Activated B cell treated with CpG ODN at 0.5 μM for 24 hours (primary cell): Measurements from ENCODE around the gene PPP6R2. TPM values are rescaled to one million over a fixed set of nuclear protein-coding genes. Genes with fewer than 3 reads are reported as not detected.

Experiments
- ATAC-seq: fragments of 200-7000 bp; cut with Tn5 transposase; one replicate; pipeline ENCODE4 v1.10.0; 2021; ENCODE audit warnings: low read depth, mild to moderate bottlenecking, moderate library complexity
- CTCF ChIA-PET: fragments of 350-600 bp; sonication (Branson Sonifier 250); formaldehyde crosslinking; loops from one replicate; lab custom pipeline; 2021; ENCODE audit warnings: antibody characterized with exemption; lab: Charles Lee
- POLR2A ChIA-PET: fragments of 350-600 bp; sonication (Branson Sonifier 250); formaldehyde crosslinking; loops from one replicate; lab custom pipeline; 2021; ENCODE audit warnings: antibody characterized with exemption; lab: Charles Lee
- DNase-seq: peaks from one replicate; pipeline ENCODE4 v3.0.0; 2022
- H3K27ac Mint-ChIP-seq: one replicate; pipeline ENCODE4 v1.8.0; 2020; ENCODE audit warnings: mixed read lengths
- H3K27me3 Mint-ChIP-seq: one replicate; pipeline ENCODE4 v1.8.0; 2021; ENCODE audit warnings: mixed read lengths
- H3K36me3 Mint-ChIP-seq: one replicate; pipeline ENCODE4 v1.8.0; 2021; ENCODE audit warnings: low read depth, mixed read lengths
- H3K4me1 Mint-ChIP-seq: one replicate; pipeline ENCODE4 v1.8.0; 2021; ENCODE audit warnings: mixed read lengths
- H3K4me3 Mint-ChIP-seq: one replicate; pipeline ENCODE4 v1.8.0; 2020; ENCODE audit warnings: mild to moderate bottlenecking, mixed read lengths
- H3K9me3 Mint-ChIP-seq: one replicate; pipeline ENCODE4 v1.8.0; 2020; ENCODE audit warnings: mixed read lengths
- CTCF ChIP-seq: fragments of 200-600 bp; IDR thresholded peaks from one replicate; pipeline ENCODE4 v1.8.0; 2022; ENCODE audit warnings: antibody characterized with exemption, mild to moderate bottlenecking
- intact Hi-C: fragments of 100-400 bp; cut with micrococcal nuclease; formaldehyde crosslinking; loops from one replicate; pipeline ENCODE4 v1.15.1; 2024
- total RNA-seq: library from RNA; stranded (reverse); gene quantifications from 2 replicates; pipeline ENCODE4 v1.2.3, GENCODE V29; 2022

PPP6R2 gene
- total RNA-seq, 1 donor from 2014 or later, result 77.3 TPM

GRCh38 chr22:50356186-50356585 is 13.1 kb downstream of the PPP6R2 start:
- peaks cover 43% of the 10 kb centered on the region for H3K36me3 Mint-ChIP-seq
- ChIA-PET POLR2A (no interaction called here), CTCF (no interaction called here)

GRCh38 chr22:50357222-50357621 is 14.1 kb downstream of the PPP6R2 start:
- H3K27me3 Mint-ChIP-seq, result no peaks in the 10 kb centered on the region
- ATAC-seq (no peak), DNase-seq (no peak)
- TF ChIP-seq CTCF, result no peak
- H3K4me3 Mint-ChIP-seq, result no peak overlapping the region
- H3K36me3 Mint-ChIP-seq, result peaks cover 44% of the 10 kb centered on the region
- POLR2A ChIA-PET, result interaction anchor here (0.6 kb wide), 1 partner anchor 180 kb away, joined by 5 read pairs; no protein-coding TSS in a partner anchor
- intact Hi-C loops, result no loop called here
- H3K27ac Mint-ChIP-seq, result no peak overlapping the region
- CTCF ChIA-PET, result interaction anchor here (0.6 kb wide), 1 partner anchor 157 kb away, joined by 3 read pairs; no protein-coding TSS in a partner anchor
- no peaks in the 10 kb centered on the region for H3K9me3 Mint-ChIP-seq
- H3K4me1 Mint-ChIP-seq, result peaks cover 16% of the 10 kb centered on the region

More at GRCh38 chr22:50356186-50356585, 13.1 kb downstream of the PPP6R2 start:
- Mint-ChIP-seq H3K27me3 (no peaks in the 10 kb centered on the region), H3K27ac (no peak overlapping the region), H3K9me3 (no peaks in the 10 kb centered on the region), H3K4me1 (peaks cover 10% of the 10 kb centered on the region), H3K4me3 (no peak overlapping the region)
- intact Hi-C loops, result no loop called here
- no peak for TF ChIP-seq CTCF
- no peak for DNase-seq
- ATAC-seq, result no peak

- Mint-ChIP-seq H3K27ac (no peak overlapping the region), H3K36me3 (peaks cover 40% of the 10 kb centered on the region), H3K9me3 (no peaks in the 10 kb centered on the region), H3K27me3 (no peaks in the 10 kb centered on the region), H3K4me3 (no peak overlapping the region), H3K4me1 (peaks cover 16% of the 10 kb centered on the region)
- ChIA-PET POLR2A (interaction anchor here (0.6 kb wide), 3 partner anchors 9 to 180 kb away, joined by 3 to 5 read pairs (median 3); no protein-coding TSS in a partner anchor), CTCF (interaction anchor here (0.6 kb wide), 1 partner anchor 157 kb away, joined by 3 read pairs; no protein-coding TSS in a partner anchor)
- intact Hi-C loops, result no loop called here
- no peak for TF ChIP-seq CTCF
- DNase-seq, result no peak
- no peak for ATAC-seq
These were observed 14.6 kb downstream of the PPP6R2 start for GRCh38 chr22:50357756-50358155.

GRCh38 chr22:50360578-50360977 is 17.5 kb downstream of the PPP6R2 start:
- intact Hi-C loops, result no loop called here
- Mint-ChIP-seq H3K27ac (no peak overlapping the region), H3K36me3 (peaks cover 41% of the 10 kb centered on the region), H3K27me3 (no peaks in the 10 kb centered on the region), H3K9me3 (no peaks in the 10 kb centered on the region), H3K4me3 (no peak overlapping the region), H3K4me1 (peaks cover 16% of the 10 kb centered on the region)
- POLR2A ChIA-PET, result interaction anchor here (1.1 kb wide), 1 partner anchor 165 kb away, joined by 3 read pairs; the partner anchor contains the start of gene SCO2
- CTCF ChIA-PET, result interaction anchor here (1.1 kb wide), 1 partner anchor 98 kb away, joined by 3 read pairs; no protein-coding TSS in a partner anchor
- ATAC-seq (no peak), DNase-seq (no peak)
- no peak for TF ChIP-seq CTCF

- Mint-ChIP-seq H3K4me1 (peaks cover 16% of the 10 kb centered on the region), H3K27ac (no peak overlapping the region), H3K27me3 (no peaks in the 10 kb centered on the region), H3K36me3 (peaks cover 39% of the 10 kb centered on the region), H3K4me3 (no peak overlapping the region), H3K9me3 (no peaks in the 10 kb centered on the region)
- ATAC-seq, result no peak
- intact Hi-C loops, result no loop called here
- TF ChIP-seq CTCF, result no peak
- DNase-seq, result no peak
- POLR2A ChIA-PET, result interaction anchor here (1.1 kb wide), 1 partner anchor 164 kb away, joined by 3 read pairs; the partner anchor contains the start of gene SCO2
- CTCF ChIA-PET, result no interaction called here
These were observed 18.1 kb downstream of the PPP6R2 start for GRCh38 chr22:50361222-50361621.
